ENCODE data around the gene CD300LG. TPM values are rescaled to one million over a fixed set of nuclear protein-coding genes. Genes with fewer than 3 reads are reported as not detected.
"Not testable (repeated sequence)": the region's sequence is repeated elsewhere in the genome, so short reads cannot be mapped to it uniquely, and the experiment has no call there.

CD300LG gene
- total RNA-seq, 1 donor from 2014 or later: 17.5 TPM

- no peak for ATAC-seq (ENCODE audit: poor library complexity)
- no peak for DNase-seq
- intact Hi-C loops (cut with DNase I): no loop called here
Observed at GRCh38 chr17:43892647-43892952, 45.6 kb downstream of the CD300LG start.

- intact Hi-C loops (cut with DNase I); ATAC-seq (ENCODE audit: poor library complexity); DNase-seq: not testable (repeated sequence)
Observed at GRCh38 chr17:43894494-43894893, 47.5 kb downstream of the CD300LG start.

GRCh38 chr17:43897831-43898230 lies 50.9 kb downstream of the CD300LG start:
- ATAC-seq (ENCODE audit: poor library complexity) (no peak), DNase-seq (no peak)
- intact Hi-C loops (cut with DNase I): no loop called here

GRCh38 chr17:43898446-43898845 lies 51.5 kb downstream of the CD300LG start:
- DNase-seq: no peak
- ATAC-seq (ENCODE audit: poor library complexity): no peak
- intact Hi-C loops (cut with DNase I): no loop called here

GRCh38 chr17:43900183-43900857 lies 53.3 kb downstream of the CD300LG start:
- peak; percentile 98 for ATAC-seq (ENCODE audit: poor library complexity)
- peak; percentile 94 for DNase-seq
- intact Hi-C loops (cut with DNase I): no loop called here

- ATAC-seq (ENCODE audit: poor library complexity): no peak
- intact Hi-C loops (cut with DNase I): no loop called here
Observed at GRCh38 chr17:43900858-43901754, 54.1 kb downstream of the CD300LG start.

GRCh38 chr17:43901861-43902589 lies 55.0 kb downstream of the CD300LG start:
- no peak for DNase-seq
- intact Hi-C loops (cut with DNase I): no loop called here
- ATAC-seq (ENCODE audit: poor library complexity): no peak

More at GRCh38 chr17:43900858-43901754, 54.1 kb downstream of the CD300LG start:
- DNase-seq: no peak

GRCh38 chr17:43905400-43905984 lies 58.5 kb downstream of the CD300LG start:
- ATAC-seq (ENCODE audit: poor library complexity) (no peak), DNase-seq (no peak)
- intact Hi-C loops (cut with DNase I): no loop called here

GRCh38 chr17:43905985-43906852 lies 59.2 kb downstream of the CD300LG start:
- intact Hi-C loops (cut with DNase I): no loop called here
- ATAC-seq (ENCODE audit: poor library complexity): peak; percentile 67
- peak; percentile 83 for DNase-seq

GRCh38 chr17:43906951-43907424 lies 60.0 kb downstream of the CD300LG start:
- DNase-seq: no peak
- ATAC-seq (ENCODE audit: poor library complexity): peak; percentile 11
- intact Hi-C loops (cut with DNase I): no loop called here

- ATAC-seq (ENCODE audit: poor library complexity): peak; percentile 80
- DNase-seq: peak; percentile 78
- intact Hi-C loops (cut with DNase I): no loop called here
Observed at GRCh38 chr17:43907425-43907981, 60.5 kb downstream of the CD300LG start, which contains the start of gene MPP2. Gene MPP2 (minus strand): TSS chr17:43907536. CDS start chr17:43904460, 3,076 bp downstream.

GRCh38 chr17:43907998-43908721 lies 61.2 kb downstream of the CD300LG start:
- ATAC-seq (ENCODE audit: poor library complexity): peak; percentile 79
- DNase-seq: peak; percentile 80
- intact Hi-C loops (cut with DNase I): no loop called here

GRCh38 chr17:43909537-43910231 lies 62.7 kb downstream of the CD300LG start:
- intact Hi-C loops (cut with DNase I): no loop called here
- ATAC-seq (ENCODE audit: poor library complexity): no peak
- no peak for DNase-seq

GRCh38 chr17:43911904-43912303 lies 64.9 kb downstream of the CD300LG start:
- intact Hi-C loops (cut with DNase I): no loop called here
- ATAC-seq (ENCODE audit: poor library complexity) (peak; percentile 63), DNase-seq (peak; percentile 71)

GRCh38 chr17:43912635-43913304 lies 65.8 kb downstream of the CD300LG start:
- no peak for ATAC-seq (ENCODE audit: poor library complexity)
- intact Hi-C loops (cut with DNase I): no loop called here
- no peak for DNase-seq
